Measurements from ENCODE around the gene TOR1AIP2. TPM values are rescaled to one million over a fixed set of nuclear protein-coding genes. Genes with fewer than 3 reads are reported as not detected.

The TOR1AIP2 gene
- 92.0 TPM for total RNA-seq
- long read RNA-seq, full-length matches to known transcripts: 13 of 31 reads
- long read RNA-seq, partial matches to known transcripts: 3 of 31 reads
- long read RNA-seq, other reads (novel, unspliced or antisense): 15 of 31 reads

GRCh38 chr1:179877586-179878265 is at the start of gene TOR1AIP2:
TSS of gene TOR1AIP2 (minus strand) at chr1:179877803. CDS start at chr1:179852665, 25,138 bp downstream.
- intact Hi-C loops (cut with DNase I): no loop called here
- Histone ChIP-seq H3K4me1 (peaks cover 39% of the 10 kb centered on the region), H3K27ac (peak within 1 kb of the TSS; percentile 79), H3K4me3 (peak within 1 kb of the TSS; percentile 73), H3K36me3 (peaks cover 19% of the 10 kb centered on the region), H3K27me3 (ENCODE audit: low read depth) (no peaks in the 10 kb centered on the region), H3K9me3 (no peaks in the 10 kb centered on the region)
- DNase-seq (peak; percentile 95), ATAC-seq (peak; percentile 73 to 78)
- TF ChIP-seq CTCF (IDR thresholded peaks at IDR 0.05): no peak

GRCh38 chr1:179926850-179927205 is 49.2 kb upstream of the TOR1AIP2 start:
- Histone ChIP-seq H3K27ac (no peak overlapping the region), H3K4me1 (no peaks in the 10 kb centered on the region), H3K36me3 (no peaks in the 10 kb centered on the region), H3K27me3 (ENCODE audit: low read depth) (no peaks in the 10 kb centered on the region), H3K9me3 (no peaks in the 10 kb centered on the region), H3K4me3 (no peak overlapping the region)
- intact Hi-C loops (cut with DNase I): no loop called here
- no peak for TF ChIP-seq CTCF (IDR thresholded peaks at IDR 0.05)
- ATAC-seq (no peak), DNase-seq (no peak)

- intact Hi-C loops (cut with DNase I): no loop called here
- Histone ChIP-seq H3K4me1 (no peaks in the 10 kb centered on the region), H3K27ac (no peak overlapping the region), H3K27me3 (ENCODE audit: low read depth) (no peaks in the 10 kb centered on the region), H3K4me3 (no peak overlapping the region), H3K36me3 (no peaks in the 10 kb centered on the region), H3K9me3 (no peaks in the 10 kb centered on the region)
- DNase-seq (no peak), ATAC-seq (peak in 1 of 2 donors; percentile 75)
- no peak for TF ChIP-seq CTCF (IDR thresholded peaks at IDR 0.05)
These were observed 48.6 kb upstream of the TOR1AIP2 start for GRCh38 chr1:179925922-179926849.

GRCh38 chr1:179925302-179925701 is 47.7 kb upstream of the TOR1AIP2 start:
- no peaks in the 10 kb centered on the region for H3K4me1 ChIP-seq
- DNase-seq (no peak), ATAC-seq (no peak)
- no peaks in the 10 kb centered on the region for H3K9me3 ChIP-seq
- intact Hi-C loops (cut with DNase I): no loop called here
- no peak overlapping the region for H3K27ac ChIP-seq
- TF ChIP-seq CTCF (IDR thresholded peaks at IDR 0.05): no peak
- peaks cover 6% of the 10 kb centered on the region for H3K36me3 ChIP-seq
- H3K4me3 ChIP-seq: no peak overlapping the region
- H3K27me3 ChIP-seq (ENCODE audit: low read depth): no peaks in the 10 kb centered on the region

GRCh38 chr1:179924268-179924667 is 46.7 kb upstream of the TOR1AIP2 start:
- Histone ChIP-seq H3K9me3 (no peaks in the 10 kb centered on the region), H3K4me1 (no peaks in the 10 kb centered on the region), H3K27ac (no peak overlapping the region), H3K27me3 (ENCODE audit: low read depth) (no peaks in the 10 kb centered on the region), H3K4me3 (no peak overlapping the region), H3K36me3 (peaks cover 14% of the 10 kb centered on the region)
- no peak for TF ChIP-seq CTCF (IDR thresholded peaks at IDR 0.05)
- DNase-seq (no peak), ATAC-seq (no peak)
- intact Hi-C loops (cut with DNase I): no loop called here

Measured in lower lobe of right lung (tissue), 2 donors.